Stimulated activated naive CD8-positive, alpha-beta T cell treated with anti-CD3 and anti-CD28 coated beads, Interleukin-15, amount 100 ng/mL, for 72 hours (primary cell): ENCODE data around the gene SMTN.

Source experiments
- ATAC-seq: fragments of 150-1000 bp; cut with Tn5 transposase; 2 replicates; pipeline ENCODE4 v1.10.0; 2021; ENCODE audit warnings: mild to moderate bottlenecking, moderate library complexity
- DNase-seq, 2 donors: peaks; one replicate each; pipeline ENCODE4 v3.0.0; 2021 to 2022
- H3K27ac Mint-ChIP-seq, 2 donors: one replicate each; pipeline ENCODE4 v1.8.0; 2022; ENCODE audit warnings: mild to moderate bottlenecking in 2 of 2, mixed read lengths in 2 of 2, moderate library complexity in 2 of 2
- H3K27me3 Mint-ChIP-seq: one replicate; pipeline ENCODE4 v1.8.0; 2022; ENCODE audit warnings: mixed read lengths
- H3K4me1 Mint-ChIP-seq: one replicate; pipeline ENCODE4 v1.8.0; 2022; ENCODE audit warnings: mild to moderate bottlenecking, mixed read lengths
- H3K4me3 Mint-ChIP-seq, 2 donors: one replicate each; pipeline ENCODE4 v1.8.0; 2022; ENCODE audit warnings: mild to moderate bottlenecking in 2 of 2, mixed read lengths in 2 of 2, moderate library complexity in 1 of 2
- H3K9me3 Mint-ChIP-seq, 2 donors: one replicate each; pipeline ENCODE4 v1.8.0; 2022; ENCODE audit warnings: mixed read lengths in 2 of 2

SMTN gene

GRCh38 chr22:31080848-31081649 lies at the start of gene SMTN:
TSS of gene SMTN (plus strand) at chr22:31081318. CDS start at chr22:31083259, 1,941 bp downstream.
- ATAC-seq: peak; percentile 74

GRCh38 chr22:31036671-31037550 lies 44.2 kb upstream of the SMTN start:
- Mint-ChIP-seq H3K4me3 (no peak overlapping the region), H3K27me3 (no peaks in the 10 kb centered on the region), H3K4me1 (no peaks in the 10 kb centered on the region), H3K27ac (no peak overlapping the region), H3K9me3 (no peaks in the 10 kb centered on the region)
- DNase-seq (no peak), ATAC-seq (no peak)

More at GRCh38 chr22:31080848-31081649, at the start of gene SMTN:
- Mint-ChIP-seq H3K27ac (peak within 1 kb of the TSS; percentile 65 to 78), H3K4me3 (peak within 1 kb of the TSS; percentile 86 to 95), H3K9me3 (no peaks in the 10 kb centered on the region), H3K27me3 (no peaks in the 10 kb centered on the region), H3K4me1 (peaks cover 49% of the 10 kb centered on the region)
- DNase-seq: peak; percentile 86 to 91

DNA sequence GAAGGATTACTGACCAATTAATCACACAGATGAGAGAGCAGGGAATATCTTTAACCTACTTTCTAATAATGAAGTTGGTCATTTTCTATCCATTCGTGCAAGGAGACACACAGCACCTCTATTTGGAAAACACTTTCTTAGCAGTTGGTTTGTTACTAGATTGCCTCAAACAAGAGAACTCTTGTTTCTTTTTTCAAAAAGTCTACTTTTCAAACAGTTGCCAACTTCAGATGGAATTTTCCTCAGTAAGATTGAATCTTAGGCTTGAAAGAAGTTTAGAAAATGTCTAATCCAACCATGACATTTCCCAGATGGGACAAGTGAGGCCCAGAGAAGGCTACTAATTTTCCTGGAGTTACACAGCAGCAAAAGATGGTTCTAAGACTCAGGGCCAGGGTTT lies 42.4 kb upstream of the SMTN start:
- Mint-ChIP-seq H3K27me3 (no peaks in the 10 kb centered on the region), H3K4me3 (no peak overlapping the region), H3K4me1 (no peaks in the 10 kb centered on the region), H3K9me3 (no peaks in the 10 kb centered on the region), H3K27ac (no peak overlapping the region)
- DNase-seq (no peak), ATAC-seq (no peak)

DNA sequence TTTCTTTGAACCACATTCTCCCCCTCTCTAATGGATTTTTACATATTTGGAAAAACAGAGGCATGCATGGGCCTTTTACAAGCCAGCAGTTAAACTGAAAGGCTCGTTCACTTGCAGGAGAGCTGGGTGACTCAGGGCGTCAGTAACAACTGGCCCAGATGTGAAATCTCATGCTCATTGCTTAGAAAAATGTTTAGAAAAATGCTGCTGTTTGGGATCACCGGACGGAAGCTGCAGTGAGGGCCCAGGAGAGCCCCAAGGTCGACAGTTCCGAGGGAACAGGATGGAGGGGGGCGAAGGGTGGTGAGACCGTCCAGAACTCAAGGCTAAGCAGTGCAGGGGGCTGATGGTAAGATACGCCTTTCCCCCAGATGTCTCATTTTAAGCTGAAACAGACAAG lies 41.7 kb upstream of the SMTN start:
- H3K27me3 Mint-ChIP-seq: no peaks in the 10 kb centered on the region
- no peaks in the 10 kb centered on the region for H3K4me1 Mint-ChIP-seq
- no peak for DNase-seq
- no peaks in the 10 kb centered on the region for H3K9me3 Mint-ChIP-seq
- ATAC-seq: no peak
- H3K4me3 Mint-ChIP-seq: no peak overlapping the region
- H3K27ac Mint-ChIP-seq: no peak overlapping the region

- ATAC-seq (no peak), DNase-seq (no peak)
- H3K27ac Mint-ChIP-seq: peak overlapping the region in 1 of 2 donors; percentile 48
- H3K27me3 Mint-ChIP-seq: no peaks in the 10 kb centered on the region
- no peaks in the 10 kb centered on the region for H3K4me1 Mint-ChIP-seq
- no peak overlapping the region for H3K4me3 Mint-ChIP-seq
- no peaks in the 10 kb centered on the region for H3K9me3 Mint-ChIP-seq
Observed at GRCh38 chr22:31040542-31041398, 40.3 kb upstream of the SMTN start.

GRCh38 chr22:31044262-31044861 lies 36.8 kb upstream of the SMTN start:
- no peak for ATAC-seq
- H3K4me1 Mint-ChIP-seq: no peaks in the 10 kb centered on the region
- no peak for DNase-seq
- no peak overlapping the region for H3K27ac Mint-ChIP-seq
- H3K4me3 Mint-ChIP-seq: no peak overlapping the region
- H3K9me3 Mint-ChIP-seq: peaks cover 0 to 7% of the 10 kb centered on the region in 2 donors
- H3K27me3 Mint-ChIP-seq: no peaks in the 10 kb centered on the region

GRCh38 chr22:31045900-31046538 lies 35.1 kb upstream of the SMTN start:
- DNase-seq (no peak), ATAC-seq (no peak)
- H3K27me3 Mint-ChIP-seq: no peaks in the 10 kb centered on the region
- no peak overlapping the region for H3K4me3 Mint-ChIP-seq
- no peak overlapping the region for H3K27ac Mint-ChIP-seq
- H3K9me3 Mint-ChIP-seq: peaks cover 0 to 7% of the 10 kb centered on the region in 2 donors
- H3K4me1 Mint-ChIP-seq: no peaks in the 10 kb centered on the region

DNA sequence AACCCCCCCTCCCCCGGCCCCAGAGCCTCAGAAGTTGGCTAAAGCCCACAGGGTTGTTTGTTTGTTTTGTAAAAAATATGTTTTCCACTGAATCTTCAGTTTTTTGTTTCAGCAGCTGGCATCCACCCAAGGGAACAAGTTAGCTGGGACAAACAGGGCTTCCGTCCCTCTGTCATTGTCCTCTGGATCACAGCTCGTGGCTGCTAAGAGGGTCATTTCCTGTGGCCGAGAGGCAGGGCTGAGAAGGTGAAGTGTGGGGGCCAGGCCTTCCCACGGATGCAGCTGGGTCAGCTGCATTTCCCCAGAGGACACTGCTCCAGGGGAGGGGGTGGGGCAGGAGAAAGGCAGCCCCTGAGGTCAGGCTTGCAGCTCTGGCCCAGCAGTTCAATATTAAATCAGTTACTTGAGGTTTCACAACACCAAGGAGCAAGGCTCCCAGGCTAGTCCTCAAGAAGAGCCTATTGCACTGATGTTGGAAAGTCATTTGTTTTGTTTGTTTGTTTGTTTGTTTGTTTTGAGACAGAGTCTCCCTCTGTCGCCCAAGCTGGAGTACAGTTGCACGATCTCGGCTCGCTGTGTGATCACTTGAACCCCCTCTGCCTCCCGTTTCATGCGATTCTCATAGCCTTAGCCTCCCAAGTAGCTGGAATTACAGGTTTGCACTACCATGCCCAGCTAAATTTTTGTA lies 34.4 kb upstream of the SMTN start:
- Mint-ChIP-seq H3K4me3 (no peak overlapping the region), H3K27me3 (no peaks in the 10 kb centered on the region), H3K4me1 (no peaks in the 10 kb centered on the region), H3K27ac (no peak overlapping the region), H3K9me3 (peaks cover 0 to 7% of the 10 kb centered on the region in 2 donors)
- ATAC-seq: no peak
- no peak for DNase-seq

DNA sequence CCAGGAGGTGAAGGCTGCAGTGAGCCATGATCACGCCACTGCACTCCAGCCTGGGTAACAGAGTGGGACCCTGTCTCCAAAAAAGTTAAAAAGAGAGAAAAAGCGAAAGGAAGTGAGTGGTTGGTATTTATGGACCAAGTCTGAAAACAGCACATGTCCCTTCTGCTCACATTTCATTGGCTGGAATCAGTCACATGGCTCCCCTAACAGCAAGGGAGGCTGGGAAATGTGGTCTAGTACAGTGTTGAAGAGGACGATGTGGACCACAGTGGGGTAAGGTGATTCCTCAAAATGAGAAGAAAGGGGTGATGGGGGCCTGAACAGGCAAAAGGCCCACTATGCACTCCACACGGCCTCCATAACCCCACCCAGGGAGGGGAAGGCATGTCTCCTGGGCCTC lies 32.5 kb upstream of the SMTN start:
- no peak overlapping the region for H3K27ac Mint-ChIP-seq
- no peak for ATAC-seq

DNA sequence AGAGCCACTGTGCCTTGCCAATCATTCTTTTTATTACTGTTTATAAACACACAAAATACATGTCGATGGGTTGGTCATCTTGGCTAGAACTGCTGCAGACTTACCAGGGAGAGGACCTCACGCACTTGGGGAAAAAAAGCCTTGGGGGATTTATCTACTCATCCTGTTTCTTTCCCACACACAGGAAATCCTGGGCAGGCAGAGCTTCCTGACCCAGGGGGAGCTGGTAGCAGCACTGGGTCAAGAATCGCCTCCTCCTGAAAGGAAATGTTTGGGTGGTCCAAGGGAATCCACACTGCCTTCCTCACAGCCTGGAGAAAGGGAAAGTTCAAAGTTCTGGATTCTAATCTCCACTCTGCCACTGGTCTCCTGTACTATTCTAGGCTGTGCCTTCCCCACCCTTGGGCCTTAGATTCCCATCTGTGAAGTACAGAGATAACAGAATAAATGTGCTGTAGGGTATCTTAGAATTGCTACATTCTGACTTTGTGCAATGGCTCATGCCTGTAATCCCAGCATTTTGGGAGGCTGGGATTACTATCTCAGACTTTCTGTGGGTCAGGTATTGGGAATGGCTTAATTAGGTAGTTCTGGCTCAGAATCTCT lies 31.2 kb upstream of the SMTN start:
- Mint-ChIP-seq H3K9me3 (peaks cover 0 to 7% of the 10 kb centered on the region in 2 donors), H3K27ac (no peak overlapping the region), H3K4me1 (no peaks in the 10 kb centered on the region), H3K4me3 (no peak overlapping the region), H3K27me3 (no peaks in the 10 kb centered on the region)
- no peak for ATAC-seq
- DNase-seq: no peak

More for the DNA sequence above, 32.5 kb upstream of the SMTN start:
- no peak for DNase-seq
- Mint-ChIP-seq H3K4me1 (no peaks in the 10 kb centered on the region), H3K4me3 (no peak overlapping the region), H3K27me3 (no peaks in the 10 kb centered on the region), H3K9me3 (peaks cover 0 to 7% of the 10 kb centered on the region in 2 donors)

DNA sequence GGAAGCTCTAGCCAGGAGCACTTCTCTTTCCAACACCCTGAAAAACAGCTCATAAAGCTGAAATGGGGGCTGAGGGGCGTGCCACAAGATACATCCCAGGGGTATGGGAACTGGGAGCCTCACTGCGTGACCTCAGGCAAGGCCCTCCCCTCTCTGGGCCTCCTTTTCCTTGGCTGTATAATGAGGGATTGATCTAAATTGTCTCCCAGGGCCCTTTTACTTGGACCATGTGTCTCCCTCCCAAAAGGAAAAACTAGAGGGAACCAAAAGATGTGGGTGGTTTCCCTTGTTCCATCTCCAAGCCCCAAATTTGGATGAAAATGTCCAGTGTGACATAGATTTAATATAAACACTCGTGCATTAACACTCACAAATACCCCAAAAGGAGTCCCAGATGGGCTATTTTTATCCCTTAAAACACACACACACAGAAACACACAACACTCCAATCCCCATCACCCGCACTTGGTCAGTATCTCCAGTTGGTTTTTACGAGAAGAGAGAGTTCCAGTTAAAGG lies 25.9 kb upstream of the SMTN start:
- H3K27ac Mint-ChIP-seq: peak overlapping the region in 1 of 2 donors; percentile 47
- ATAC-seq (no peak), DNase-seq (no peak)
- no peaks in the 10 kb centered on the region for H3K4me1 Mint-ChIP-seq
- no peaks in the 10 kb centered on the region for H3K27me3 Mint-ChIP-seq
- no peaks in the 10 kb centered on the region for H3K9me3 Mint-ChIP-seq
- H3K4me3 Mint-ChIP-seq: no peak overlapping the region

- DNase-seq: no peak
- ATAC-seq: no peak
- no peak overlapping the region for H3K27ac Mint-ChIP-seq
- H3K4me1 Mint-ChIP-seq: no peaks in the 10 kb centered on the region
- no peaks in the 10 kb centered on the region for H3K9me3 Mint-ChIP-seq
- no peak overlapping the region for H3K4me3 Mint-ChIP-seq
- H3K27me3 Mint-ChIP-seq: no peaks in the 10 kb centered on the region
Observed at GRCh38 chr22:31055635-31056159, 25.4 kb upstream of the SMTN start.

DNA sequence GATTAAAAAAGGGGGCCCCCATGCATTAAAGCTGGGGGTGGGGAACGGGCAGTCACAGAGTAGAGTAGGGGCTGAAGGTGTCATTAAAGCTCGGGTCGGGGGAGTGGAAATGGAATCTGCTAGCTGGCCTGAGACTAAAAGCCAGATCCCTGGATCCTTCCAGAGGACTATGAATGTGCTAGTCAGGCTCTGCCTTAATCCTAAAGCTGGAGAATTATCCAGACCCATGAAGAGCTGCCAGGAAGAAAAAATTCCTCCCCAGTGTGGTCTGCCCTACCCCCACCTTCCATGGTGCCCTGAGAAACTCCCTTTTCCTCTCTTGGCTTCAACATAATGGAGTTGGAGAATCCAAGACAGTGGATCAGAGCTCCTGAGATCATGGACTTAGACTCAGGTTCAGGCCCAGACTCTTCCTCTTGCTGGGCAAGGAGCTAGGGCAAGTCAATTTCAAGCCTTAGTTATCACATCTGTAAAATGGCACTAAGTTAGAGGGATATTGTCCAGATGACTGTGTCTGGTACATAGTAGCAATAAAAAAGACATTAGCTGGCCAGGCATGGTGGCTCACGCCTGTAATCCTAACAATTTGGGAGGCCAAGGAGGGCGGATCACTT lies 24.0 kb upstream of the SMTN start:
- no peaks in the 10 kb centered on the region for H3K9me3 Mint-ChIP-seq
- no peaks in the 10 kb centered on the region for H3K27me3 Mint-ChIP-seq
- no peaks in the 10 kb centered on the region for H3K4me1 Mint-ChIP-seq
- no peak overlapping the region for H3K4me3 Mint-ChIP-seq
- H3K27ac Mint-ChIP-seq: no peak overlapping the region
- DNase-seq (no peak), ATAC-seq (no peak)
